ENCODE measurements around the gene FBXO21. TPM values are rescaled to one million over a fixed set of nuclear protein-coding genes. Genes with fewer than 3 reads are reported as not detected.
"Not testable (repeated sequence)": the region's sequence is repeated elsewhere in the genome, so short reads cannot be mapped to it uniquely, and the experiment has no call there.

The FBXO21 gene, protein sequence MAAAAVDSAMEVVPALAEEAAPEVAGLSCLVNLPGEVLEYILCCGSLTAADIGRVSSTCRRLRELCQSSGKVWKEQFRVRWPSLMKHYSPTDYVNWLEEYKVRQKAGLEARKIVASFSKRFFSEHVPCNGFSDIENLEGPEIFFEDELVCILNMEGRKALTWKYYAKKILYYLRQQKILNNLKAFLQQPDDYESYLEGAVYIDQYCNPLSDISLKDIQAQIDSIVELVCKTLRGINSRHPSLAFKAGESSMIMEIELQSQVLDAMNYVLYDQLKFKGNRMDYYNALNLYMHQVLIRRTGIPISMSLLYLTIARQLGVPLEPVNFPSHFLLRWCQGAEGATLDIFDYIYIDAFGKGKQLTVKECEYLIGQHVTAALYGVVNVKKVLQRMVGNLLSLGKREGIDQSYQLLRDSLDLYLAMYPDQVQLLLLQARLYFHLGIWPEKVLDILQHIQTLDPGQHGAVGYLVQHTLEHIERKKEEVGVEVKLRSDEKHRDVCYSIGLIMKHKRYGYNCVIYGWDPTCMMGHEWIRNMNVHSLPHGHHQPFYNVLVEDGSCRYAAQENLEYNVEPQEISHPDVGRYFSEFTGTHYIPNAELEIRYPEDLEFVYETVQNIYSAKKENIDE
- 57.5 and 62.3 TPM in 2 replicates for total RNA-seq (2014; rRNA removed; shearing (Covaris generic))
- polyA plus RNA-seq (2014; cell fraction: nucleus; rRNA removed), result 27.1 and 81.6 TPM in 2 replicates

- DNase-seq (ENCODE audit: extremely low read depth, low read depth), result peak; percentile 77
Observed at GRCh38 chr12:117190210-117190781, at the start of gene FBXO21. FBXO21 (minus strand) TSS chr12:117190470; CDS start chr12:117190456, 14 bp downstream.

DNA sequence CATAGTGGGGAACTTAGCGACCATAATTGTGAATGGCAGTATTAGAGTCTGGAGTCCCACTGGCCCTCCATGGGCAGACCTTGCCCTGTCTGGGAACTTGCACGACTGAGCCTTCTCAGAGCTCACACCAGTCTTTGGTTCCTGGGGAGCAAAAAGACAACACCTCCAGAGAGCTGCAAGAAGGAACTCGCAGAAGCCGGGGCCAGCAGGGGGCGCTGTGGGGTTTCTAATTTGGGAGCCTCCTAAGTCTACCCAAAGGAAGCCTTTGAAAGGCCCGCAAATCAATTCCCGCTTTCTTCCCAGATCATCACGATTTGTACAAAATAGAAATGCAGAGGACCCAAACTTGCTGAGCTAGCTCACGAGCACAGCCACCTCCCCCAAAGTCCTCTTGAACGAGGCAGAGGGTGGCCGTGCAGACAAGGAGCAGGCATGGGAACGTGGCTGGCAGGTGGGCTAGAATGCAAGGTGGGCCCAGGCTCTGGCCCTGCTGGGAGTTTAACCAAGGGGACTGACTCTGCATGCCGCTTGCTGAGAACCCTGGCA is 46.3 kb upstream of the FBXO21 start:
- DNase-seq (ENCODE audit: extremely low read depth, low read depth), result peak; percentile 58

DNA sequence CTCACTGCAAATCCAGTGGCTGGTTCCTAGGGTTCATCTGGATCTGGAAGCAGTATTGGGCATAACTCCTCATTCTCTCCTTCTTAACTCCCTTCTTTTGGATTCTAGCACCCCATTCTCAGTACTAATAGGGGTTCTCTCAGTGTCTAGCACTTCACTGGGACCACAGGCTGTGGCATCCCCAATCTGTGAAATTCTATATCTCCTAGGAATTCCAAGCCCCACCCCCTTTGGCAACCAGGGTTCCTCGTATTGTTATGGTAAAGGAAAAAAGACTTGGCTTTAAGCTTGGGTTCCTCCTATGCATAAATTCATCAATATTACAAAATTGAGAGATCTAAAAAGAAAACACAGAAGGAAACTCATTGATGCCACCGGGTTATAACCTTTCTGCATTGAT is 45.0 kb upstream of the FBXO21 start:
- no peak for DNase-seq (ENCODE audit: extremely low read depth, low read depth)

- no peak for DNase-seq (ENCODE audit: extremely low read depth, low read depth)
Observed at GRCh38 chr12:117234441-117234840, 44.2 kb upstream of the FBXO21 start.

- DNase-seq (ENCODE audit: extremely low read depth, low read depth), result no peak
Observed at GRCh38 chr12:117231750-117232149, 41.5 kb upstream of the FBXO21 start.

DNA sequence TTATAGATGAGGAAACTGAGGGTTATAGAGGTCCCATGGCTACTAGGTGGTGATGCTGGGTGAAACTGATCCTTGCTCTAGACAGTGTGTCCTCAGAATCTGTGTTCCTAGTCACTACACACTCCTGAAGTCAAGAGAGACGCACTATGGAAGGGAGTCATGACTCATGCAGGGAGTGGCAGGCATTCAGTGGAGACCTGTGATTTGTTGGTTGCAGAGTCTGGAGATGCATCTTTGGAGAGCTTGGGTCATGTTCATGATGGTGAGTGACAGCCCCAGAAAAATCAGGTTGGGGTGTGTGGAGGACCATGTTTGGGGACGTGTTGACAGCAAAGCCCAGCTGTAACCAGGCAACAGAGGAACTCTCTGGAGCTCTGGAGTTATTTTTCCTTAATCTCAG is 38.0 kb upstream of the FBXO21 start:
- DNase-seq (ENCODE audit: extremely low read depth, low read depth), result no peak

DNA sequence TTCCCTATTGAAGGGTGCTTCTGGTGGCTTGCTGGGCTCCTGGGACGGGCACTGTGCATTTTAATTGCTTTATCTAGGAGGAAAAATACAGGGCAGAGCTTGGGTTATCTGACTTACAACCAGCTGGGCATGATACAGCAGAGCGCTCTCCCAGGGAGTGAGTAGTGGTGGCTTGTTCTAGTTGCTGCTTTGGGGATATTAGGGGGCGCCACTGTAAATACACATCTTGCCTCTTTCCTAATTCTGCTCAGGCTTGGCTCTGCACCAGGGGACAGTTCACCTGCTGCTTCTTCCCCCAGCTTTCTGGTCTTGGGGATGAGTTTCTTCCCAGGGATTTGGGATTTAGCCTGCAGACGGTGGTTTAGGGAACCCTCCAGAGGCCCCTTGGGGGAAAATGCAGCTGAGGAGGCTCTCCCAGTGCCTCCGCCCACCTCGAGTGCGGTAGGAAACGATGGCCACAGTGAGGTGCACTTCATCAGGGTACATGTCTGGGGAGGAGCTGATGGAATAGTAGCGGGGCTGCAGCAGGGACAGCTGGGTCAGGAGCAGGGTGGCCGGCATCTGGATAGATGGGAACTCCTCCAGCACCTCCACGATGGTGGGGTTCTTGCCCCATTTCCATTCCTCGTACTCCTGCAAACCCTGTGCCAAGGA is 36.9 kb upstream of the FBXO21 start:
- DNase-seq (ENCODE audit: extremely low read depth, low read depth), result no peak

DNA sequence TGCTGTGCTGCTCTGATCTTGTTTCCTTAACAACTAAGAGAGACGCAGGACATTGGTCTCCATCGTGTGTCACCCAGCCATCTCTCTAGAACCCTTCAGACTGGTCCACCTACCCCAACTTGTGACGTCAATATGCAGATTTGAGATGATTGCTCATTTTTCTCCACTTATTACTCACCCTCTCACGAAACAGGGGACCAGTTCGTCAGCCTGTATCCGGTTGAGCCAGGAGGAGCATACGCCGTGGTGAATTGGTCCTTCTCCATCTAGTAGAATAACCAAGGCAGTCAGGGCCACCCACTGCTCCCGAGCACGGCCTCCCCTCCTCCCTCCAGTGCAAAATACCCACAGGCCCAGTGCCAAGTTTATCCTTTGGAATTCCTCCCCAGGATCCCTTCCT is 36.2 kb upstream of the FBXO21 start:
- no peak for DNase-seq (ENCODE audit: extremely low read depth, low read depth)

DNA sequence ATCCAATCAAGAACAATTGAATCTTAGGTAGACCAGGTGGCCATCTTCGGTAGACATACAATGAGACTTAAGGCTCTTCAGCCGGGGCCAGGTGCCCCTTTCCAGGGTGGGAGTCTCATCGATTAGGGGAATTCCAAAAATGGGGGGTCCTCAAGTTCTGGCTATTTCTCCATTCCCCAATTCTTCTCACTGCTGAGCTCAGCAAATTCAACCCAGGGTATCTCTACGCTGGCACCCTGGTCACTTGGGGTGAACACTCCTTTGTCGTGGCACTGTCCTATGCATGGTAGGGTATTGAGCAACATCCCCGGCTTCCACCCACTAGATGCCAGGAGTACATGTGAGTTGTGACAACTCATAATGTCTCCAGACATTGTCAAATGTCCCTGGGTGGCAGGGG is 34.9 kb upstream of the FBXO21 start:
- no peak for DNase-seq (ENCODE audit: extremely low read depth, low read depth)

GRCh38 chr12:117220947-117221346 is 30.7 kb upstream of the FBXO21 start:
- DNase-seq (ENCODE audit: extremely low read depth, low read depth), result not testable (repeated sequence)

DNA sequence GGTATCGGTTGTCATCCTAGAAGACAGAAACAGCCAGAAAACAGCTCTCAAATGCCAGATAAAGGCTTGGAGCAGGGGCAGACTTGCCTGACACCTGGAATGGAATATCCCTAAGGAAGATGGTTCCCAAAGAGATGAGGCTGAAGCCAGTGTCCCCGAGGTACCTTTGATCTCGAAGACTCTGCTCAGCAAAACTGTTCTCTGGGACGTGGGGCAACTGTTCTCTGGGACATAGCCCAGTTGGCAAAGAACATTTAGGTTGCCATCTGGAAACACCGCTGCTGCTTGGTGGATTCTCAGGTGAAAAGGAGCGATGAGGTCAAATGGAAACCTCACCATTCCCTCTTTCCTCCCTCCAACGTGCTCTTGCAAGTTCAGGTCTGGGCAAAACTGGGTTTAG is 27.9 kb upstream of the FBXO21 start:
- DNase-seq (ENCODE audit: extremely low read depth, low read depth), result no peak

DNA sequence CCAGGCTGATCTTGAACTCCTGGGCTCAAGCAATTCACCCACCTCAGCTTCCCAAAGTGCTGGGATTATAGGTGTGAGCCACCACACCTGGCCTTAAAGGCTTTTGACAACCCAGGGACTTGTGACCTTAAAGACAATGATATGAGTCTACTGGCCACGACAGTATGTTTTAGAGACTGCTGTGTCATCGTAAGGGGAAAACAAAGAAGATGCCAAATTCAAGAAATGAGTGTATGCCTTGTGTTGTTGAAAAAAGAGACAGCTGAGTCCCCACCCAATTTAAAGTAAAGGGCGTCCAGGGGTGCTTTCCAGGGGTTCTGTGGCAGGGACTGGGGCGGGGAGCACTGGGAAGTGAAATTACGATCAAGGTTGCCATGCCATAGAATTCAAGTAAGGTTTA is 26.4 kb upstream of the FBXO21 start:
- DNase-seq (ENCODE audit: extremely low read depth, low read depth), result no peak

DNA sequence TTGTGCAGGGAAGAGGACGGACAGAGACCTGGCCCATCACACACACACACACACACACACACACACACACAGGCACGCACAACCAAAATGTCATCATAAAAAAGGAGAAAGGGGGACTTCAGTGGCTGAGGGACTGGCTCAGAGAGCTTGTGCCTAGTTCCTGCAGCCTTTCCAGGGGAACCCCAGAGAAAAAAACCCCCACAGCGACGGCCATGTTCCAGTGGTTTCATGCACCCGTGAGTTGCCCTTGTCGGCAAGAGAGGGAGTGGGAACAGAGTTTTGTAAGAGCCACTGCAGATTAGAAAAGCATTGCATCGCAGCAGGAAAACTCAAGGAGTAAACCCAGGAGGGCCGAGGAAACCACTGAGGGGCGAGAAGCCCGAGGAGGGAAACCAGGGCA is 24.5 kb upstream of the FBXO21 start:
- no peak for DNase-seq (ENCODE audit: extremely low read depth, low read depth)

GRCh38 chr12:117213295-117213808 is 23.1 kb upstream of the FBXO21 start:
- no peak for DNase-seq (ENCODE audit: extremely low read depth, low read depth)

DNA sequence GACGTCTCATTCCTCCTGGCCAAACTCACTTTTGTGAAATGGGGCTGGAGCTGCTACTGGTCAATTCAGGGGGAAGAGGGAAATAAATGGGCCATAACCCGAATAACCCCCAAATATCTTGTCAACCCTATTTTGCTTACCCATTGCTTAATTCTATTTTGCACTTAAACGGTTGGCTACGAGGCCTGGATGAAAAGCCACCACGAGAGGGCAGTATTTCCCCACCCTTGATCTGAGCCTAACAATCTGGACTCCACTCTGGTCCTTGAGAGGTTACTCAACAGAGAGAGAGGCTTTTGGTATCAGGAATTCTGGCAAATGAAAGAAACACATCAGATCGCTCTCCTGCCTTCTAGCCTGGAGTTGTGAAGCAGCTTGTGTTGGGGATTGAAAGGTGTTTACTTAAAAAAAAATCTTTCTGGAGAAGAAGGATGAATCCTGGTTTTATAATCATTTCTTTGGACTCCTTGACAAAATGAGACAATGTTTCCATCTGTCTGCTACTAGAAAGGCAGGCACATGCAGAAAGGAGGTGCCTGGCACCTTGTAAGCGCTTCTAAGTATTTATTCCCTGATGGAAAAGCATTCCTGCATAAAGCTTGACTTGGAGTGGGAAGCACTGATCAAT is 22.4 kb upstream of the FBXO21 start:
- DNase-seq (ENCODE audit: extremely low read depth, low read depth), result peak; percentile 75

DNA sequence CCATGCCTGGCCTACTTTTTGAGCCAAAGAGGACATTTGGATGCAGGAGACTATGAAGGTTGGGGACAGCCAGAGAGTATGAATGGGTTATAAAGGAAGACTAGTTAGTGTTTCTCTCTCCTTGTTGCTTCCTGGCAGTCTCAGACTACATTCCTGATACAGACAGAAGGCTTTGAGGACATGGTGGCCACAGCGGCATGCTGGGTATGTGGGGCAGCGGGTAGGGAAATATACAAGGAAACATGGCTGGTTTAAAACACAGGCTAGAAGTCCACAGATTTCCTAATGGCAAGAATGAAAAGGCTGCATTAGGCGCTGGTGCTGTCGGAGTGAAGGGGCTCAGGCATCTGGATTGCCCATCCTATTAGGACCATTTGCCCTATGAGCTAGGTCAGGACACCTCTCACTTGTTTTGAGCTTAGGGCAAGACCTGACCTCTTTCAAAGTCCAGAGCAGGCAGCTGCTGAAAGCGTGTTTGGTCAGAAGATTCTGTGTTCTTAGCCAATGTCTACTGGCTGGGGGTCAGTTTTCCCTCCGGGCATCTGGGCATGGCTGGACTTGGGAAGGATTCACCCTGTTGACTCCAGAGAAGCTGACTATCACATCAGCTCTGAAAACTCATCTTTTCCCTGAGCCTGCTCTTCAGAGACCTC is 20.1 kb upstream of the FBXO21 start:
- DNase-seq (ENCODE audit: extremely low read depth, low read depth), result no peak

DNA sequence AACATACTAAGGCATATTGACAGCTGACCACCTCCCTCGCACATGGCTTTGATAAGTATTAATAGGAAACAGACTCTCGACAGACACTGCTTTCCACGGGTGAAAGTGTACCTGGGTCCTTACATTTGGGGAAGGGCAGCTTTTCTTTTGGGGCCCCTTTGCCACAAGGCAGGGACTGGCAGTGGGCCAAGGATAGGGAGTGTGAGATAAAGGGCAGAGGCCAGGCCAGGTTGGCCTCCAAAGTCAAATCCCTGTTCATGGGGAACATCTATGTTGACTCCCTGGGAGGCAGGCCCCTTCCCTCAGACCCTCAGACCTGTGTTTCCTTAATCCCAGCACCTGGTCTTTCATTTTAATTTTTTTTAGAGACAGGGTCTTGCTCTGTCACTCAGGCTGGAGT is 19.4 kb upstream of the FBXO21 start:
- DNase-seq (ENCODE audit: extremely low read depth, low read depth), result no peak

- no peak for DNase-seq (ENCODE audit: extremely low read depth, low read depth)
Observed at GRCh38 chr12:117208811-117209455, 18.7 kb upstream of the FBXO21 start.

- no peak for DNase-seq (ENCODE audit: extremely low read depth, low read depth)
Observed at GRCh38 chr12:117208206-117208605, 17.9 kb upstream of the FBXO21 start.

All from NCI-H460 (cell line).